SW480 (cell line): ENCODE measurements around the gene NACC2.

Experiments
- DNase-seq: peaks from one replicate; pipeline ENCODE4 v3.0.0-alpha.2; 2016; ENCODE audit warnings: low spot score

Gene NACC2

GRCh38 chr9:136055715-136056545, 39.2 kb downstream of the NACC2 start:
- DNase-seq: no peak

GRCh38 chr9:136054798-136055714, 40.0 kb downstream of the NACC2 start:
- no peak for DNase-seq

DNA sequence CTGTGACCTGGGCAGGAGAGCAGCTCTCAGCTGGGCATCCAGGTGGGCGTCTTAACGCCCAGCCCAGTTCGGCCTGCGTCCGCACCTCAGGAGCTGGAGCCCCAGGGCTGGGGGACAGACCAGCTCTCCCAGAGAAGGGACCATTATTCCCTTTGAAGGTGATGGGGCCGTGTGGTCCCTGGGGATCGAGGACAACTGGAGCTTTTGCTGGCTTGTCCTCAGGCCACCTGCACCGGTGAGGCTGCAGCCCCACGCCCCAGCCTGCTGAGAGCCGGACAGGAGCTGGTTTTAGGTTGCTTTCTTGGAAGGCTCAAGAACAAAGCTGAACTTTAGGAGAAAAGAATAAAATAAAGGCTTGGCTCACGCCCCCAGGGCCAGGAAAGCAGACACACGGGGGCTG, 40.9 kb downstream of the NACC2 start:
- DNase-seq: no peak

- DNase-seq: peak; percentile 18
These were observed 41.3 kb downstream of the NACC2 start for GRCh38 chr9:136053757-136054142.

DNA sequence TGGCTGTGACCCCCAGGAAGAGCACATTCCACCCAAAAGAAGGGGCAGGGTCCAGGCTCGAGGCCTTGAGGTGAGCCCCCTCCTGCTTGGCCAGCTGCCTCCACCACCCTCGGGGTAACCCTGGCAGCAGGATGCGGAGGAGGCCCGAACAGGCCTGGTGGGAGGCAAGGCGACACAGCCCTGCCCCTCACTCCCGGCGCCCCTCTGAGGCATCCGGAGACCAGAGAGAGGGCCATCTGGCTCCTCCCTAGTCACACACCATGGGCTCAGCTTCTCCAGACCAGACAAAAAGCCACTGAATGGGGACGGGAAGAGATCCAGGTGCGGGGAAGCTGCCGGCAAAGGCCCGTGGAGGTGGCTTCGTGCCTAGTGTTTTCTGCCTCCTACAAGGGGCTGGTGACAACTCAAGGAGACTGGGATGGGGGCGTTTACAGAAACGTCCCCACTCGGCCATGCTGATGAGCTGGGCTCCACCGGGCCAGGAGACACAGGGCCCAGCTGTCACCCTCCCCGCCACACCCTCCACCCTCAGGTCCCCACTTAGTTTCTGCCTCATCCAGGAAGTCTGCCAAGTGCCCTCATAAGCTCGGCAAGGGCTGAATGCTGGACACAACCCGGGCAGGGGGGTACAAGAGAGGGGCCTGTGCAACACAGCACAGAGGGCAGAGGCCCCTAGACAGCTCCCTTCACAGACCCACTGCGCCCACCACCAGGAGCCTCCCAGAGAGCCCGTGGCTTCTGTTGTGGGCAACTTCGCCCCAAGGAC, 41.9 kb downstream of the NACC2 start:
- peak; percentile 23 for DNase-seq

- DNase-seq: peak; percentile 56
These were observed 42.6 kb downstream of the NACC2 start for GRCh38 chr9:136052472-136052880.

DNA sequence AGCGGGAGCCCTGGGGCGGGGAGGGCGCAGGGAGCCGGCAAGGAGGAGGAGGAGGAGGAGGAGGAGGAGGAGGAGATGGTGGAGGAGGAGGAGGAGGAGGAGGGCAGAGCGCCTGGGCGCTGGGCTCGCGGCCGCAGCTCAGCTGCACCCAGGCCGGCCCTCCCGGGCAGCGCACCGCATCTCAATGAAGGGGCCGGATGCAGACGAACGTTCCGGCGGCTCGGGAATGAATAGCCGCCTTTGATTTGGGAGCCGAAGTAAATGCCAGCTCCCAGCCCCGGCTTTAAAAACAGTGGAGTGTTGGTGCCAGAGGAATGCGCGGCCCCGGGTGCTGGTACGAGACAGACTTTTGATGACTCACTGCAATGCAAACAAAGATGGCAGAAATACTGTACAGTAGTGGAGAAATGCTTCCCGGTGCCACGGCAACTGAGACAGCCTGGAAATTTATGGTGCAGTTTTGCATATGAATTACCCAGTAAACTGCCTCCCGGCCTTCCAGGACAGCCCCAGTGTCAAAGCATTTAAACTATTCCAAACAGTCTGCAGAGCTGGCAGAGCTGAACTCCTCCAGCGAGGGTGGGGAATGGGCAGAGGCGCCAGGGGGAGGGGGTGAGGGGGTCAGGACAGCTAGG, 43.1 kb downstream of the NACC2 start:
- DNase-seq: peak; percentile 99

- no peak for DNase-seq
These were observed 43.6 kb downstream of the NACC2 start for GRCh38 chr9:136051453-136051836.

GRCh38 chr9:136050701-136051452, 44.2 kb downstream of the NACC2 start:
- no peak for DNase-seq

- no peak for DNase-seq
These were observed 44.8 kb downstream of the NACC2 start for GRCh38 chr9:136050266-136050700.

GRCh38 chr9:136049491-136050265, 45.4 kb downstream of the NACC2 start:
- DNase-seq: no peak

GRCh38 chr9:136048560-136049411, 46.3 kb downstream of the NACC2 start:
- DNase-seq: no peak

DNA sequence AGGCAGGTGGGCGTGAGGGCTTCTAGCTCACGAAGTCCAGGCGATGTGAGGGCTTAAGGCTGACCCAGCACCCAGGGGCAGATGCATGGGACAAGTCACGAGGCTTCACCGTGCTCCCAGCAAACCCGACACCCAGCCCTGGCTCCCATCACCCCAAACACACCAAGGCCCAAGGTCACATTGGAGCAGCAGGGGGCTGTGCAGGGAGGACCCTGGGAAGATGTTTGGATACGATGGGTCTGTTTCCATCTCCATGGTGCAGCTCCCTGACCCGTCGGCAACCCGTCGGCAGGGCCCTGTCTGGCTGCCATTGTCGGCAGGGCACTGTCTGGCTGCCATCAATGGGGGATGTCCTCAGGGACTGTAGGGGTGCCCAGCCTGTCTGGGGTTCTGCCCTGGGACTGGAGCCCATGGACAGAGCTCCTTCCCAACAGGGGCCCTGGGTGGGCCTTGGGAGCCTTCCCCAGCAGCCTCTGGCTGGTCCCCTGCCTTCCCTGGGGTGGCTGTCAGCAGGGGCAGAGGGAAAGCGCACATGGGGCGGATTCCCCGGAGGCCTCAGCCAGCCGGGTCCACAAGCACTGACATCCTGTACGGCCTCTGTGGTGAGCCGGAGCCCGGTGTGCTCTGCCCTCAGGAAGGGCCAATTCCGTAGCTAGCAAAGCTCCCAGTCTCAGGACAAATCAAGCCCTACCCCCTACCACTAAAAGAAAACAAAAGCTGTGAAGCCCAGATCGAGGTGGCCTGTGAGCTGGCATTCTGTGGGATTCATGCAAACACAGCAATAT, 47.1 kb downstream of the NACC2 start:
- no peak for DNase-seq

GRCh38 chr9:136047076-136047774, 47.9 kb downstream of the NACC2 start:
- no peak for DNase-seq

- no peak for DNase-seq
These were observed 48.6 kb downstream of the NACC2 start for GRCh38 chr9:136046554-136046920.

GRCh38 chr9:136045595-136046553, 49.2 kb downstream of the NACC2 start:
- DNase-seq: no peak
